ENCODE measurements around the gene RIT1. TPM values are rescaled to one million over a fixed set of nuclear protein-coding genes. Genes with fewer than 3 reads are reported as not detected.

RIT1 gene
- total RNA-seq, 1 experiment from 2014 or later = 14.7 TPM

- no peaks in the 10 kb centered on the region for H4K20me1 ChIP-seq (ENCODE audit: low read length)
- H3K9me2 ChIP-seq (replicated peaks; ENCODE audit: low read length) = no peaks in the 10 kb centered on the region
- POLR2A ChIA-PET (ENCODE audit: unreplicated experiment) = no interaction called here
- no peak overlapping the region for H2AFZ ChIP-seq (ENCODE audit: low read length)
- no peak overlapping the region for H3K27ac ChIP-seq (ENCODE audit: low read length)
- H3F3A ChIP-seq (ENCODE audit: low read length, unreplicated experiment) = no peaks in the 10 kb centered on the region
- no peaks in the 10 kb centered on the region for H3K27me3 ChIP-seq (ENCODE audit: low read length)
- no peak; the same call in 1 of the 2 replicates for ATAC-seq
- intact Hi-C loops (cut with micrococcal nuclease) = no loop called here
- no peak overlapping the region for H3K4me2 ChIP-seq (ENCODE audit: low read length)
- CTCF ChIA-PET = no interaction called here
- no TSS peak for BruUV-seq (replicated peaks)
- no peaks in the 10 kb centered on the region for H3K4me1 ChIP-seq (ENCODE audit: insufficient read depth, low read length)
- H3K36me3 ChIP-seq (ENCODE audit: low read depth, low read length) = peaks cover 51% of the 10 kb centered on the region
- no peaks in the 10 kb centered on the region for H3K9me3 ChIP-seq (ENCODE audit: low read length)
- no peak for DNase-seq
- H3K79me2 ChIP-seq (ENCODE audit: low read length) = no peaks in the 10 kb centered on the region
- no peak overlapping the region for H3K4me3 ChIP-seq (ENCODE audit: low read length)
- H3K9ac ChIP-seq (ENCODE audit: low read length) = no peak overlapping the region
- TF ChIP-seq EZH2 (IDR thresholded peaks at IDR 0.05; ENCODE audit: low read length, unreplicated experiment) (no peak), EZH2phosphoT487 (IDR thresholded peaks at IDR 0.05; ENCODE audit: borderline replicate concordance, low read length) (no peak), CTCF (conservative IDR thresholded peaks at IDR 0.05; ENCODE audit: low read depth, low read length) (no peak)
Observed at GRCh38 chr1:155951753-155952504, 40.8 kb upstream of the RIT1 start.

- CTCF ChIA-PET = no interaction called here
- POLR2A ChIA-PET (ENCODE audit: unreplicated experiment) = no interaction called here
Observed at GRCh38 chr1:155950829-155951228, 39.7 kb upstream of the RIT1 start.

More at GRCh38 chr1:155950829-155951228, 39.7 kb upstream of the RIT1 start:
- Histone ChIP-seq H3K79me2 (ENCODE audit: low read length) (no peaks in the 10 kb centered on the region), H3K4me2 (ENCODE audit: low read length) (no peak overlapping the region), H3K27me3 (ENCODE audit: low read length) (no peaks in the 10 kb centered on the region), H2AFZ (ENCODE audit: low read length) (no peak overlapping the region), H3K4me3 (ENCODE audit: low read length) (no peak overlapping the region), H3K9me3 (ENCODE audit: low read length) (no peaks in the 10 kb centered on the region), H3K27ac (ENCODE audit: low read length) (no peak overlapping the region), H3K9me2 (replicated peaks; ENCODE audit: low read length) (no peaks in the 10 kb centered on the region), H3K9ac (ENCODE audit: low read length) (no peak overlapping the region), H4K20me1 (ENCODE audit: low read length) (no peaks in the 10 kb centered on the region), H3F3A (ENCODE audit: low read length, unreplicated experiment) (no peaks in the 10 kb centered on the region), H3K4me1 (ENCODE audit: insufficient read depth, low read length) (no peaks in the 10 kb centered on the region), H3K36me3 (ENCODE audit: low read depth, low read length) (peaks cover 59% of the 10 kb centered on the region)
- no peak for DNase-seq
- TF ChIP-seq CTCF (conservative IDR thresholded peaks at IDR 0.05; ENCODE audit: low read depth, low read length) (no peak), EZH2phosphoT487 (IDR thresholded peaks at IDR 0.05; ENCODE audit: borderline replicate concordance, low read length) (no peak), EZH2 (IDR thresholded peaks at IDR 0.05; ENCODE audit: low read length, unreplicated experiment) (no peak)
- BruUV-seq (replicated peaks) = no TSS peak
- intact Hi-C loops (cut with micrococcal nuclease) = no loop called here
- ATAC-seq = no peak
